Osteoblast (primary cell): ENCODE measurements around the gene RNF144B. TPM values are rescaled to one million over a fixed set of nuclear protein-coding genes. Genes with fewer than 3 reads are reported as not detected.
A peak's percentile ranks its signal among the peaks of the same experiment; 100 is the strongest.

ENCODE experiments used
- DNase-seq: peaks from one replicate; pipeline ENCODE4 v3.0.0; 2011; ENCODE audit warnings: low spot score, mixed read lengths; ENCODE audit not compliant: insufficient read length; ENCODE audit errors: missing footprints
- H2AFZ ChIP-seq: 2 replicates; pipeline ENCODE4 v1.6.0; 2011; ENCODE audit warnings: mild to moderate bottlenecking, low read length
- H3K27ac ChIP-seq: 2 replicates; pipeline ENCODE4 v1.5.1; 2011; ENCODE audit warnings: mild to moderate bottlenecking, low read depth, low read length, moderate library complexity
- H3K27me3 ChIP-seq: 2 replicates; pipeline ENCODE4 v1.6.0; 2012; ENCODE audit warnings: mild to moderate bottlenecking, control low read depth, inconsistent platforms, low read length, moderate library complexity; ENCODE audit not compliant: insufficient read depth
- H3K36me3 ChIP-seq: 2 replicates; pipeline ENCODE4 v1.5.1; 2011; ENCODE audit warnings: mild to moderate bottlenecking, low read length, control low read depth, moderate library complexity; ENCODE audit not compliant: insufficient read depth
- H3K4me1 ChIP-seq: 2 replicates; pipeline ENCODE4 v1.5.1; 2011; ENCODE audit warnings: mild to moderate bottlenecking, low read length, control low read depth, moderate library complexity; ENCODE audit not compliant: insufficient read depth
- H3K4me2 ChIP-seq: 2 replicates; pipeline ENCODE4 v1.6.0; 2011; ENCODE audit warnings: mild to moderate bottlenecking, low read length; ENCODE audit not compliant: insufficient read depth
- H3K4me3 ChIP-seq: fragments of 200-600 bp; sonication (generic); 3 replicates; pipeline ENCODE4 v1.5.1; 2012; ENCODE audit warnings: mild to moderate bottlenecking, low read length, inconsistent platforms; ENCODE audit not compliant: insufficient read depth
- H3K79me2 ChIP-seq: 2 replicates; pipeline ENCODE4 v1.6.0; 2012; ENCODE audit warnings: mild to moderate bottlenecking, low read length, control low read depth, inconsistent platforms; ENCODE audit not compliant: insufficient read depth
- H3K9me3 ChIP-seq: 2 replicates; pipeline ENCODE4 v1.5.1; 2011; ENCODE audit warnings: low read depth, low read length, control low read depth
- H4K20me1 ChIP-seq: 2 replicates; pipeline ENCODE4 v1.6.0; 2012; ENCODE audit warnings: mild to moderate bottlenecking, low read length, control low read depth; ENCODE audit not compliant: insufficient read depth
- CTCF ChIP-seq: IDR thresholded peaks from 2 replicates; pipeline ENCODE4 v1.5.1; 2011; ENCODE audit warnings: mild to moderate bottlenecking, low read depth, low read length, moderate library complexity; ENCODE audit errors: extremely low read depth
- total RNA-seq: library from RNA; depleted of rRNA; stranded (reverse); fragments of >200 nt; gene quantifications from 2 replicates; pipeline ENCODE4 v1.2.3, GENCODE V29; 2012

RNF144B gene
- total RNA-seq, 1 donor = 5.8 TPM

- no peaks in the 10 kb centered on the region for H3K79me2 ChIP-seq
- H4K20me1 ChIP-seq = no peaks in the 10 kb centered on the region
- DNase-seq = no peak
- H3K4me2 ChIP-seq = no peak overlapping the region
- no peaks in the 10 kb centered on the region for H3K27me3 ChIP-seq
- no peaks in the 10 kb centered on the region for H3K36me3 ChIP-seq
- no peaks in the 10 kb centered on the region for H3K9me3 ChIP-seq
- H3K4me3 ChIP-seq = no peak overlapping the region
- no peak overlapping the region for H3K27ac ChIP-seq
- no peaks in the 10 kb centered on the region for H3K4me1 ChIP-seq
- TF ChIP-seq CTCF = no peak
- no peak overlapping the region for H2AFZ ChIP-seq
Observed at GRCh38 chr6:18368277-18369105, 18.7 kb upstream of the RNF144B start.

- TF ChIP-seq CTCF = no peak
- Histone ChIP-seq H3K9me3 (no peaks in the 10 kb centered on the region), H3K4me2 (no peak overlapping the region), H3K4me1 (no peaks in the 10 kb centered on the region), H3K4me3 (no peak overlapping the region), H3K27ac (no peak overlapping the region), H3K36me3 (no peaks in the 10 kb centered on the region), H3K79me2 (no peaks in the 10 kb centered on the region), H4K20me1 (no peaks in the 10 kb centered on the region), H2AFZ (no peak overlapping the region), H3K27me3 (no peaks in the 10 kb centered on the region)
- no peak for DNase-seq
Observed at GRCh38 chr6:18371010-18371409, 16.1 kb upstream of the RNF144B start.

- Histone ChIP-seq H3K9me3 (no peaks in the 10 kb centered on the region), H3K27me3 (no peaks in the 10 kb centered on the region), H3K4me2 (no peak overlapping the region), H3K4me1 (no peaks in the 10 kb centered on the region), H2AFZ (no peak overlapping the region), H3K4me3 (no peak overlapping the region), H3K27ac (no peak overlapping the region), H3K79me2 (no peaks in the 10 kb centered on the region), H3K36me3 (no peaks in the 10 kb centered on the region), H4K20me1 (no peaks in the 10 kb centered on the region)
- no peak for DNase-seq
- no peak for TF ChIP-seq CTCF
Observed at GRCh38 chr6:18371656-18372055, 15.5 kb upstream of the RNF144B start.

- H3K79me2 ChIP-seq = no peaks in the 10 kb centered on the region
- no peaks in the 10 kb centered on the region for H4K20me1 ChIP-seq
- H3K4me2 ChIP-seq = peak overlapping the region; percentile 14
- no peaks in the 10 kb centered on the region for H3K36me3 ChIP-seq
- H2AFZ ChIP-seq = peak overlapping the region; percentile 15
- no peaks in the 10 kb centered on the region for H3K9me3 ChIP-seq
- H3K4me1 ChIP-seq = no peaks in the 10 kb centered on the region
- no peak overlapping the region for H3K4me3 ChIP-seq
- no peak for TF ChIP-seq CTCF
- no peak overlapping the region for H3K27ac ChIP-seq
- H3K27me3 ChIP-seq = no peaks in the 10 kb centered on the region
- DNase-seq = no peak
Observed at GRCh38 chr6:18380158-18380836, 6.9 kb upstream of the RNF144B start.
